Glomerular visceral epithelial cell (primary cell): ENCODE measurements around the gene FAM219B.

Source experiments
- DNase-seq: peaks from one replicate; pipeline ENCODE4 v3.0.0-alpha.2; 2016; ENCODE audit errors: extremely low spot score

FAM219B gene

DNA sequence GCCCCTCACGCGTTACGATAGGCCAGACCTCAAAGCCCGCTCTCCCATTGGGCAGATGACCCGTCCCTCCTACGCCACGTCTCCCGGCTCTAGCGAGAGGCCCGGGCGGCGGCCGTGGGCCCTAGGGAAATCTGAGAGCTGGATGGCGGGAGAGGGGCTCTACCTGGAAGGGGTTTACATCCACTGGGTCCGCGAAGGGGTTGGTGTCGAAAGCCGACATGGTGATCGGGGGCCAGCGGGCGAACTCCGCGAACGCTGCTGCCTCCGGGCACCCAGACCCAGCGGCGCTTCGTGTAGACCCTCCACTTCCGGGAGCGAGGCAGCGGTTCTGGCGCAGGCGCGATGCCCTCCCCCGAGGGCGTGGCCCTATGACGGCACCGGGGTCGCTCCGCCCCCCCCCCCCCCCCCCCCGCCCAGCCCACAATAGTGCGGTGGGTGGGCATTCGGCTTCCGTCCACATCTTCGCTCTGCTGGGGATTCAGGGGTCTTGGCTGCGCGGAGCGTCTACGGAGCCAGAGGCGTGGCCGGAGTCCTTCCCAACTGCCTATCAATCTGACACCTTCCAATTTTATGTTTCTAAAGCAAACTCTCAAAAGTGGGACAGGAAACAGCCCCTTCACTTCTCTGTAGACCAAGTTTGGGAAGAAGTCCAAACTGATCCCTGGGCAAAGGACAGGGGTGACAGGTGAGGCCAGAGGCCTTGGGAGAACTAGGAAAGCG lies 33.5 kb downstream of the FAM219B start, which contains the start of gene SCAMP2:
Gene SCAMP2 (minus strand): TSS at position 330 of the 720 bp plus-strand sequence. CDS start 110 bp downstream, at position 220.
- peak; percentile 91 for DNase-seq

DNA sequence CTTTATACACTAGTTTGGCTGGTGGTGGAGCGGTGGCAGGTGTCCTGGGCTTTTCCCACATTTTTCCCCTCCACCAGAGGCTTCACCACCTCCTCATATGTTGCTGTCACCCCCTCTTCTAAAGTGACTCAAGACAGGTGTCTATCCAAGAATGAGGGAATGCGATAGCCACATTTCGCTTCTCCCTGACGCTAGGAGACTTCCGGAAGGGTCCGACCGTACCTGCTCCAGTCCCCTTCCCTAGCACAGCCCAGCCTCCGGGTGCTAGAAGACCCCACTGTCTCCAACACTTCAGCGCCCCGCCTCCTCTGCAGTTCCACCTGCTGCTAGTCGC lies 34.0 kb downstream of the FAM219B start:
- DNase-seq: no peak

DNA sequence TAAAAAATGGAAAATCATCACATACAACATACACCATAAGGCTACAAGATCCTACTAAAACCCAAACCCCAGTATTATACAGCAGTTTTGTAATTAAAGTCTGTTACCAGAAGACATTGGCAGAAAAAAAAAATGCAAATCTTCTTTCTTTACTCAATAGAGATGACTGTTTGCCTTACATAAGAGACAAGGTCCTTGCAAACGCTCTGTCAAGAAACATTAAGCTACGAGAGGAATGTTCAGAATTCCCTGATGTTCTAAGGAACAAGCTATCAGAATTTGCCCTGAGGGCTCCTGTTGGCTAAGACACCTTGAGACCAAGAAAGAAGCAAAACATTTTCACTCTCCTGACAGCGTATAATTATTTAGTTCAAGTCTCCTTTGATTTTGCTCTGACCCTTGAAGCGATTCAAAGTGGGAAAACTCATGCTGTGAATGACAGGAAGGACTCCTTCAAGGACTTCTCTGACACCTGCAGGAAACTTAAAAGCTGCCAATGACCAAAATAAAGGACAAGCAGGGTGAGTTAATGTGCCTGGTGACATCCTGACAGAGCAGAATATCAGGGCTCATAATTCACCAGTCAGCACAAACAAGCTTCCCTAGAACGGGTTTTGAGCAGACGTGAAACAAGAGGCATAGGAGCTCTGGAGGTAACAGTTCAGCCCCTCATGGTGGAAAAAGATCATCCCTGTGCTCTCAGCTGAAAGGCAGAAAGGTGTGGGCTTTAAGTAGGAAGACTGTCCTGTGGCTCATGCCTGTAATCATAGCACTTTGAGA lies 36.0 kb downstream of the FAM219B start:
- DNase-seq: no peak

DNA sequence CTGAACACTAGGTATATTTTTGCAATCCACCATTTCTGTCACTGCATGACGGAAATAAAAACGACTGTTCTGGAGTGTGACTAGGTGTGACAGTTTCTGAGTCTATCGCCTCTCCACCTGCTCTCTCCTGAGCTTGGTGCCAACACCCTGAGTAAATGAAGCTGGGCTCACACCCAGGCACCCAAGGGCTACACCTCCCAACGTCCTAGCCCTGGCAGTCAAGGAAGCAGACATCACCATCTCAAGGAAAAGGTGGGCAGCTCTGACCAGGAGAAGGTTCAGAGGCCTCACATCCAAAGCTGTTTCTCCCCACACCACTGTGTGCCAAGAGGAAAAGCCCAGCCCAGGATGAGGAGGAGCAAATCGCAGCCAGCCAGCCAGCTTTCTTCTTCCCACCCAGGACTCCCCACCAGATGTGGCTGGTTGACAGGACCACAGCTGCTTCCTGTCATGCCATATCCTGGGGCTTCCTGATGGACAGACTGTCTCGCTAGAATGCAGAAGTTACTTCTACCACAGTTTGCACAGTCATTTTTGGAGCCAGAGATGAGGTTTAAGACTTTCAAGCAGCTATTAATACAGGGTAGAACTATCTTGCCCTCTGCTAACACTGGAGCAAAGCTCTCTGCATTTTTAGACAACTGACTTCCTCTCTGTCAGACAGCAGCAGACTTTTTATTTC lies 36.8 kb downstream of the FAM219B start:
- no peak for DNase-seq

DNA sequence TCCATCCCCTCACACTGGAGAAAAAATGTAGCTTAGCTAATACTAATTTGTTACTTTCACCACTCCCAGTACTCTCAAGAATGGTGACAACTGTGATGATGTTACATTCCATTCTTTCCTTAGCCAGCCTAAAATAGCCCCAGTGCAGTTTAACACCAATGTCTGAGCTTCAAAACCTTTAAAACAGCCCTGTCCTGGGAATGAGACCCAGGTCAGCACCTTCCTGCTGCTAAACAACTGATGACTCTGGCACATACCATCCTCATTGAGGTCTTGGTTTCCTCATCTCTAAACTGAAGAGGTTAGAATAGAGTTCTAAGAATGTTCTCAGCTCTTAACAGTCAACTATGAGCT lies 37.3 kb downstream of the FAM219B start:
- no peak for DNase-seq

DNA sequence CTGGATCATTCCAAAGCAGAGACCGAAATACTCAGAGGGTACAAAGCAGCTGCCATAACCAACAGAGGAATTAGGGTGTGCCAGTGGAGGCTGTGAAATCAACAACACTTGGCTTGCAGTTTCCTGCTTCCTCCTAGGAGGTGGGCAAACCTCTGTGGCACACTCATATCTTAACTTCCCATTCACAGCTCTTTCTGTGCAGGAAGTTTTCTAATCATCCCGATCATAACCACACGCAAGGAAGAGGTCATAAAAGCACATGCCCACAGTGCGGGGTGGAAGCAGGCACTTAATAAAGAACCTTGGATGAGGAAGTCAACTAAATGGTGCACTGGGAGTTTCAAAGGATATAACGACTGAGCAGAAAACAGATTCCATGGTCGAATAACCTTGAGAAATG lies 38.6 kb downstream of the FAM219B start:
- peak; percentile 48 for DNase-seq

DNA sequence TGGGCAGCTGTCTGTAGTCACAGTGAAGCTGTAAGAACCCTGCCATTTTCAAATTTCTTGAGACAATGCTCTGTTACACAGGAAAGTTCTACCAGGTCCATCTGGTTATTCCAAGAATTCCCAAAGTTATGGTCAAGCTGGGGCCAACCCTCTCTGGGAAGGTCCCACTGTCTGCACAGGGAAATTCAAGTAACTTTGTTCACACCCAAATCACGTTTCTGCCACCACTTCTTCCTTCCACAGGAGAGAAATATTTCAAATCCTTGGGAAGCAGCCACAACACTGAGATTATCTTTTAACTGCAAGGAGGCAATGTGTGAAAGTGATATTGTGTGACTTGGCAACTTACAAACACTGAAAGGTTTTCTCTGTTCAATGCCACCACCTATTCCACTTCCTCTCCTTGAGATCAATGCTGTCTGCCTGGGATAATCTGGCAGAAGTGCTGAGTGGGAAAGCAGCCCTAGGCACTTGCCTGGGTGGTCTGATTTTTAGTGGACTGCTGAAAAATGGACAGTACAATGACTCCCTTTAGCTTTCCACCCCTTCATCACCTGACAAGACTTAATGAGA lies 39.1 kb downstream of the FAM219B start:
- no peak for DNase-seq

DNA sequence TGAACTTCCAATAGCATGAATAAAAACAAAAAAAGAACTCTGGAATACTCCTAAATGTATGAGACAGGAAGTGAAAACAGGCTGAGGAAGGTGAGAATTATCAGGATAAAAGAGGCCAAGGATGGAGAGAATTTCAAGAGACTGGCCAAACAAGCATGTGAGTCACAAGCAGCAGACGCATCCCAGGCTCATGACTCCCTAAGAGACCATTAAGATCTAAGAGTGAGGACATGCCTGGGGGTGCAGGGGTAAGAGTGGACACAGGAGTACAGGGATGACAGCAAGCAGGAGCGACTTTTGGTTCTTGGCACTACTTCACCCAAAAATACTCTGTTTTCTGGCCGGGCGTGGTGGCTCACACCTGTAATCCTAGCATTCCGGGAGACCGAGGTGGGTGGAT lies 40.6 kb downstream of the FAM219B start:
- peak; percentile 70 for DNase-seq

DNA sequence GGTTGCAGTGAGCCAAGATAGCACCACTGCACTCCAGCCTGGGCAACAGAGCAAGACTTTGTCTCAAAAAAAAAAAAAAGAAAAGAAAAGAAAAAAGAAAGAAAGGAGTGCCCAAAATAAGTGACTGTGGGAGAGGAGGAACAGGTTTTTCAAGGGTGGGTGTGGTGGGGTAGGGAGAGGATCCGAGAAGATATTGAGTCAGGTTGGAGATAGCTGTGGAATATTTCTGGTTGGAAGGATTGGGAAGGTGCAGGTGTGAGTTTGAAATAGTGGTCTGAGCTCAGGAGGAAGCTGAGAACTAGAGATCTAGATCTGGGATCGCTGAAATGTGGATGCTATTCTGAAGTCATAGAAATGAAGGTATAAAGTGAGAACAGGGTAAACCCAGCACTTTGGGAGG lies 41.3 kb downstream of the FAM219B start:
- no peak for DNase-seq

DNA sequence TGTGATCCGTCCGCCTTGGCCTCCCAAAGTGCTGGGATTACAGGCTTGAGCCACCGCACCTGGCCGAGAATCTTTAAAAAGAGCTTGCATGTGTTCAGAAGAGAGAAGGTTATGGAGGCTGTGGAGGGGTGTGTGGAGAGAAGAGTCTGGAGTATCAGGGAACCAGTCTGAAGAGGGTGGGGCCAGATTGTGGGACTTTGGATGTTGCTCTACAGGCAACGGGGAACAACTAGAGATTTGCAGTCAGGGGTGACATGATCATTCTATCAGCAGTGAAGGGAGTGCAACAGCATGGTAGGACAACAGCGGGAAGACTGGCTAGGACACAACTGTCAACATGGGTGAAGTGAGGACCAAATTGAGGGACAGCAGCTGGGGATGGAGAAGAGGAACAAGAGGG lies 42.4 kb downstream of the FAM219B start:
- DNase-seq: no peak

DNA sequence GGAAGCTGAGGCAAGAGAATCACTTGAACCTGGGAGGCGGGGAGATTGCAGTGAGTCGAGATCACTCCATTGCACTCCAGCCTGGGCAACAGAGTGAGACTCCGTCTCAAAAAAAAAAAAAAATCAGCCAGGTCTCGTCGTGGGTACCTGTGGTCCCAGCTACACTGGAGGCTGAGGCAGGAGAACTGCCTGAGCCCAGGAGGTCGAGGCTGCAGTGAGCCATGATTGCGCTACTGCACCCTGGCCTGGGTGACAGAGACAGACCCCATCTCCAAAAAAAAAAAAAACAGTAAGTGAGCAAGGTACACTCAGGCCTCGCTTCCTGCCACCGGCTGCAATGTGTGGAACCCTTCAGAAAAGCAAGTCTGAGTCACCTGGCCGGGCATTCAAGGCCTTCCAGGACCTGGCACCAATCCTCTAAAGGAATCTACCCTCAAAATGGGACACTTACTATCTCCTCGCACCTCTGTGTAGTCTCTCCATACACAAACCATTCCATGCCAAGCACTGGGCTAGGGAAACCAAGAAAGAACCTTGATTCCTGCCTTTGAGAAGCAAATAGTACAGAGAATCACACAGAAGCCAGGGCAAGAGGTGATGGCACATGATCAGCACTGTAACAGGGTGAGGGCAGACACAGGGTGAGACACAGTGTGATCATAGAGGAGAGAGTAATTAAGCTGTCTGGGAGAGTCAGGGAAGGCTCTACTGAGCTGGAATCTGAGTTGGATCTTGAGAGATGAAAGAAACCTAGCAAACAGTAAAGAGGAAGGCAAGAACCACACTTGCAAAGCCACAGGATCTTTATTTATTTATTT lies 43.2 kb downstream of the FAM219B start:
- DNase-seq: peak; percentile 65

DNA sequence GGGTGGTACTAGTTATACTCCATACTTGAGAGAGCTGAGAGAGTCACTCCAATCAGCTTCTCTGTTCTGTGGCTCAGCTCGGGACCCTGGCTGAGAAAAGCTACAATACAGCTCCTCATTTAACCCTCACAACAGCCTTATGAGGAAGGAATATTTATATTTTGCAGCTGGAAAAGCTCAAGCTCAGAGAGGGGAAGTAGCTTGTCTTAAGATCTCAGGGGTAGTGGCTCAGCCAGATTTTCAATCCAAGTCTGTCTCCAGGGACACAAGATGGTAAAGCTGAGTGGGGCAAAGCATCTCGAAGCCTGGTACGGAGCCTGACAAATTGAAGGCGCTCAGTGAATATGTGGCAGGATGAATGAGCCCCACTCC lies 48.3 kb downstream of the FAM219B start:
- no peak for DNase-seq

DNA sequence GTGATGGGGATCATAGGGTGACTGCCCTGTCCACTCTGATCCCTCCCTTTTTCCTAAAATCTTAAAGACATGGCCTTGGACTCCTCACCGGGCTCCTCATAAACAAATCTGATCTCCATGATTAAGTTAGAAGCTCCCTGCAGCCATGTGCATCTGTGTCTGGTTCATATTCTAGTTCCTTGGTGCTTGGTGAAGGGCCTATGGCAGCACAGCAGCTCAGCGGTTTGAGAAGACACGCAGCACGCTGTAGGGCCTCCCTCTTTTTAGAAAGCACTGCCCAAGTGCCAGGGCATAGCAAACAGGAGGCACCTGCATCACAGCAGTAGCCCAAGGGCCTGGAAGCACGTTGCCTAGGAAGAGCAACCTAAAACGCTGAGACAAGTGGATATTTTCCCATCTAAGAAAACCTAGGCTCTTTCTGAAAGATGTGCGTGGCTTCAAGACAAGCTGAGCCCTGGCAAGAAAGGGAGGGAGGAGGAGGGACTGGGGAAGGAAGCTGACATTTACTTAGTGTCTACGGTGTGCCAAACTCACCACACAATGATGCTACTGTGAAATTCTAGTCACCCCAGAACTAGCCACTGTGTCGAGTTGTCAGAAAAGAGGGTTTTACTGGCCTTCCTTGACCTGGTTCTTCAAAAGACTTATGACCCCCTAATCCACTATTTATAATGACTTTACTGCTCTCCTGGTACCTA lies 48.8 kb downstream of the FAM219B start:
- no peak for DNase-seq

DNA sequence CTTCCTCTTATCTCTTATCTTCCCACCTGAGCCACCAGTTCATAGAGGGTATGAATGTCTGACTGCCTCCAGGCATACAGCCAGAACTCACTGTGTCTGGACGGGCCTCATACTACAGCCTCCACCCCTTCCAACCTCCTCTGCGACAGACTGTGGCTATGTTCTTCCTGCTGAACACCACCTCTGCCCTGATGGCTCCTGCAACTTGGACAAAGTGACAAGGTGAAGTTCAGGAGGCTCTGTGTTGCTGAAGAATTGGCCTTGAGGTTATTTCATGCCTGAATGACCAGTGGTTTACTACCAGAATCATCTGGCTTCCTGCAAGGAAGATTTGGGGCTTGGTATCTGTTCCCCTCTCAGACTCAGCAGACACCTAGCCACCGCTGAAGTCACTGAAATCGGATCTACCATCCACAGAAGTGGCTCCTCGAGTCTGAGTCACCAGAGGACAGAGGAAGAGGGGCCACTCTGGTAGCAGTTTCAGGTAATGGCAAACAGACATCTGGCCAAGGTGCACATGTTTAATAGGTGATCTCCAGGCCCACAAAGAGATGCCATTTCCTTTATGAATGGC lies 49.5 kb downstream of the FAM219B start:
- DNase-seq: no peak

DNA sequence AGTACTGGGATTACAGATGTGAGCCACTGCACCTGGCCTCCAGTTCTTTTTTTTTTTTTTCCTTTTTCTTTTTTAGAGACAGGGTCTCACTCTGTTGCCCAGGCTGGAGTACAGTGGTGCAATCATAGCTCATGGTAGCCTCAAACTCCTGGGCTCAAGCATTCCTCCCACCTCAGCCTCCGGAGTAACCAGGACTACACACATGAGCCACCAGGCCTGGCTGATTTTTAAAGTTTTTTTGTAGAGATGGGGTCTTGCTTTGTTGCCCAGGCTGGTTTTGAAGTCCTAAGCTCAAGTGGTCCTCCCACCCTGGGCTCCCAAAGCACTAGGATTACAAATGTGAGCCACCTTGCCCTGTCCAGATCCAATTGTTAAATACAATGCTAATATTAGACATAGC lies 50.1 kb downstream of the FAM219B start:
- no peak for DNase-seq

DNA sequence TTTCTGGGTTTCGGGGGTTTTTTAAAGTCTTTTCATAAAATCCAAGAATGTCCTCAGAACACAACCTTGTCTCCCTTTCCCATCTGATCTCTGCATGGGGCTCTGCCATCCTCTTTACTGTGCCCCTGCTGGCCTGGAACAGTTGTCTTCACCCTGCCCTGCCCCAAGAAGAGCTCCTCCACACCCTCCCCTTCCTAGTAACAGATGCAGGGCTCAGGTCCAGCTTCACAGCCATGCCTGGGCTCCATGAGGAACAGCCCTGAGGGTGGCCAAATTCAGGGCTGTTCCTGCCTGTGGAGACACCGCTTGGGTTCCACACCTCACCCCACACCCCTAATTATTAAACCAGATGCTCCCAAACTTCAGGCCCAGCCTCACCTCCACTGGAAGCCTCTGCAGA lies 50.8 kb downstream of the FAM219B start:
- no peak for DNase-seq

DNA sequence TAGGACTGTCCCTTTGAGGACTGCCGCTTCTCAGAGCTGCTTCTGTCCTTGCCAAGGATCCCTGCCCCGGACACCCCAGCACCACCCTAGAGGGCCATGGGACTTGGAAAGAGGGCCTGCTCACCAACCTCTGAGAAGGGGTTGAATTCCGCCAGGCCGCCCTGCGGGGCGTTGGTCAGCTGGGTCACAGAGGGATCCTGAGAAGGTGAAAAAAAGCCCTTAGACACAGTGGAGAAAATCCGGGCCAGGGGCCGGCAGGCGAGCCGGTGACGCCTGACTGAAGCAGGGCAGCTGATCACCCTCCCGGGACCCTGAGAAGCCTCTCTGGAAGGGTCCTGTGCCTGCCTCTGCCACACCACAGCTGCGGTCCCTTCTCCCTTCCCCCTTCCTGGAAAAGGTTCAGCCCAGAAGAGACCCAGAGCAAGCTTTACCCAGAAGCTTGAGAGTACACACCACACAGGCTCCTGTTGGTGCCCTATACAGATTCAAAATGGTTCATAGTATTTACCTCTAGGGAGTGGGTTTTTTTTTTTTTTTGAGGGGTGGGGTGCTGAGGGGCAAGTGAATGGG lies 52.1 kb downstream of the FAM219B start:
- no peak for DNase-seq

DNA sequence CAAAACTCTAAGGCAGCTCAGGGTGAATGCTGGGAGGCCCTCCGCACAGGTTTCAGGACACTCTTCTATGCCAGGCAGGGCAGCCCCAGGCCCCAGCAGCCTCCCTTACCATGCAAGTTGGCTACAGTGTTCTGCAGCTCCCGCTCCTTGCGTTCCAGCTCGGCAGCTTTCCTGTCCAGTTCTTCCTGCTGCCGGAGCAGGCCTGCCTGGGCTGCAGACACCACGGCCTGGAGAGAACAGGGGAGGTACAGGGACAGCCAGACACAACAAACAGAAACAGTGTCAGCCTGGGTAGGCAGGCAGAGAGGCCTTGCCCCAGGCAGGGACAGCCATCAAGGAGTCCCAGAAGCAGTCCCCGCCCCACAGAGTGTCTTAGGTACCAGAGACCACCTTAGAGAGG lies 54.7 kb downstream of the FAM219B start:
- no peak for DNase-seq

DNA sequence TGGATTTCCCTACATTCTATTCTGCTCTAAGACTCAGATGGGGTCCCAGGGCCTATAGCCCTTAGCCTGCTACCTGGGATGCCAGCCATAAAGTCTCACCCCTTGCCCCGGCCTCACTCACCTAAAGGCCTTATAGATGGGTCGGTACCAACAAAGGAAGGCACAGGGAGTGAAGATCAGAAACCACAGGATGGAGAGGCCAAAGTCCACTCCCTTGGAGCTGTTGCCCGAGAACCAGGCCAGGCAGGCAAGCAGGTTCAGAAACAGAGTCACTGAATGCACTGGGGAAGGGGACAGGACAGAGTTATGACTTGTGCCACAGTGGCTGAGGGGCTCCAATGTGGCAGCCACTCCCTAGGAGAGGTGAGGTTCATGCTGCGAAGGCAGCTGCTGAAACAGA lies 56.3 kb downstream of the FAM219B start:
- DNase-seq: no peak
